Activated CD4-positive, CD25-positive, alpha-beta regulatory T cell (primary cell): ENCODE data around the gene MUSTN1.

Source experiments
- DNase-seq, 4 experiments: peaks; one replicate each; lab custom pipeline; 2025; lab: John Stamatoyannopoulos, UW

The MUSTN1 gene

DNA sequence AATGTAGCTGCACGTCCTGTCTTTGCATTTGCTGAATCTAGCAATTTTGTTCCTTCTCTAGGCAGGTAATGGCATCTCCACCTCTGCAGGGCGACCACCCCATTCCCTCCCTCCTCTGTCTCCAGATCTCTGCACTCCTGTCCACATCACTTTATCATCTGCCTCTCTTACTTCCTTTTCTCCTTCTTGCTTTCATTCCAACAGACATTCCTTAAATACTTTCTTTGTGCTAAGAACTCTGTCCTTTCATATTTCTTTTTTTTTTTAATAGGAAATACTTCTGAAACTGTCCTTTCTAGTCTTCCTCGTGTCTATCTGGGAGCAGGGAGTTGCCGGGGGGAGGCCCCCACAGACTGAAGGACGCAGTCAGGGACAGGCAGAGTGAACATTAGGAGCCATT lies 33.0 kb downstream of the MUSTN1 start:
- no peak for DNase-seq

GRCh38 chr3:52800079-52800478 lies 34.7 kb downstream of the MUSTN1 start:
- no peak for DNase-seq

DNA sequence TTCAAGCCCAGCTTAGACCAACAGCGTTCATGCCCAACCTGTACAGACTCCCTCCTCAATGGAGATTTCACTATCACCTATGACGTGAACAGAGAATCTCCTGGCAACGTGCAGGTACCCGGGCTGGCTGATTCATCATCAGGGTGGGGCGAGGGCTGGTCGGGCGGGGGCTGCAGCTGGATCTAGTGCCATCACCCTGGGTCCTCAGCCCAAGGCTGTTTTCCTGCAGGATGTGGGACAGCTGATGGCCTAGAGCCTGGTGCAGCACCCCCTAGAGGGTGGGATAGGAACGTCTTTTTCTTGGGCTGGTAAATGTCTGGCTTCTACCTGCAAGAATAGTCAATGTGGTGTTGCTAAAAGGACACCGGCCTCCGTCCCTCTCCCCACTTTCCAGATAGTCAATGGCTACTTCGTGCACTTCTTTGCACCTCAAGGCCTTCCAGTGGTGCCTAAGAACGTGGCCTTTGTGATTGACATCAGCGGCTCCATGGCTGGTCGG lies 35.8 kb downstream of the MUSTN1 start:
- DNase-seq: no peak

DNA sequence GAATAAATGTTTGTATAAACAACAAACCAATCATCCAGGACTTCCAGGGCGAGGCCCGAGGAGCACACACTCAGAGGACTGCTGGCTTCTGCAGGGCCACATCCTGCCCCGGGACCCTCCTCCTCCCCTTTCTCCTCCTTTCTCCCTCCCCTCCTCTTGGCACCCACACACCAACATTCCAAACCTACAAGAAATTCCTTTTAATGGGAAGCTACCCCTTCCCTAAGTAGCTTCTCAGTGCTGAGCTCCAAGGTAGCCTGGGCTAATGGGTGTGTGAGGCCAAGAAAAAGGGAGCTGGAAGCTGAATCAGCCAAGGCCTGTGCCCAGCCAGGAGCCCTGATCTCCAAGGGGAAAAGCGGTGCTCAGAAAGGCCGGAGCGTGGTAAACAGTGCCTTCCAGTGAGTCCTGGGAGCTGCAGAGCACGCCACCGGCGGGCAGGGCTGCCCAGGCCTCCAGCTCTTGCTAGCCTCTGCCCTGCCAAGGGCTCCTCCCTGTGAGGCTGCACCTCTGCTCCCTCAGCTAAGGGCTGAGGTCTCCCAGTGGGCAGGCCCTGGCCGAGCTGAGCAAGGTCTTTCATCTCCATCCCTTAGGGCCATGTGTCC lies 36.3 kb downstream of the MUSTN1 start:
- DNase-seq: no peak

GRCh38 chr3:52796411-52796810 lies 38.4 kb downstream of the MUSTN1 start:
- no peak for DNase-seq

DNA sequence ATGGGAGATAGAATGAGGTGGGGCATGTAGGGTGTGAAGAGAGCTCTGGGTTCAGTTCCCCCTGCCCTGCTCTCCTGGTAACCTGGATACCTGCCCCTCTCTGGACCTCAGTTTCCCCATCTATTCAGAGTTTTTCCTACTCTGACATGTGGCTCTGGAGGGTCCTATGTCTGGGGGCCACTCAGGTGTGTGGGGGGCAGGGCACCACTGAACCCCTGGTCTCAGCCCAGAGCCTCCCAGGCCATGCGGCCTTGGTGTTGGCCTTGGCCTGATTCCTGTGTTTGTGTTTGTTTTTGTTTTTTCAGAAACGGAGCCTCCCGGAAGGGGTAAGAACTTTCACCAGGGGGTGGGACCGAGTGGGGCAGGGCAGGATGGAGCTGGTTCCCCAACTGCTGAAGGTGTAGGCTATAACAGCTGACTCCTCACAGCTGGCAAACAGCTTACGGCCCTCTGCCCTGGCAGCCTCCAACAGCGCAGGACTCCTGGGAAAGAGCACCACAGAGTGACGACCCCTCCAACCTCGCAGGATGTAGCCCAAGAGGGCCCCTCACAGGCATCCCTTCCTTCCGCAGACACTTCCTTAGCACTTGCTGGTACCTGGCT lies 39.4 kb downstream of the MUSTN1 start:
- DNase-seq: no peak

DNA sequence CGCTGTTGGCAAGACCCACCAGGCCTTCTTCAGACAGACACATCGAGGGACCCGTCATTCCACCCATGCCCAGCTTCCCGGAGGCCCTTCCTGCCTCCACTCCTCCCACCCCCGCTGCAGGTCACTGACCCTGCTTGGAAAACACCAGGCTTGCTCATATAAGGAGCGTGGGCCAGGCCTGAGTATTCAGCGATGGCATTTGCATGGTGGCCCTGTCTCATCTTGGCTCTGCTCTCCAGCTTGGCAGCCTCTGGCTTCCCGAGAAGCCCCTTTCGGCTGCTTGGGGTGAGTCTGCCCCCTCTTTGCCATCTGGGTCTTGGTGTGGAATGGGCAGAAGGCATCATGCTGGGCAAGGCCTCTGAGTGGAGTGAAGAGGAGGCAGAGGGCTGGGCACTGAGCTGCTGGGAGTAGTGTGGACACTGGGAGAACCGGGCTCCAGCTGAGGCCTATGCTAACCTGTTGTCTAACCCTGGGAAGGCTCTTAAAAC lies 40.2 kb downstream of the MUSTN1 start, which contains the start of gene ITIH3:
TSS of gene ITIH3 (plus strand) at position 185 of the 488 bp plus-strand sequence. CDS start at position 193, 8 bp downstream.
- DNase-seq: no peak

DNA sequence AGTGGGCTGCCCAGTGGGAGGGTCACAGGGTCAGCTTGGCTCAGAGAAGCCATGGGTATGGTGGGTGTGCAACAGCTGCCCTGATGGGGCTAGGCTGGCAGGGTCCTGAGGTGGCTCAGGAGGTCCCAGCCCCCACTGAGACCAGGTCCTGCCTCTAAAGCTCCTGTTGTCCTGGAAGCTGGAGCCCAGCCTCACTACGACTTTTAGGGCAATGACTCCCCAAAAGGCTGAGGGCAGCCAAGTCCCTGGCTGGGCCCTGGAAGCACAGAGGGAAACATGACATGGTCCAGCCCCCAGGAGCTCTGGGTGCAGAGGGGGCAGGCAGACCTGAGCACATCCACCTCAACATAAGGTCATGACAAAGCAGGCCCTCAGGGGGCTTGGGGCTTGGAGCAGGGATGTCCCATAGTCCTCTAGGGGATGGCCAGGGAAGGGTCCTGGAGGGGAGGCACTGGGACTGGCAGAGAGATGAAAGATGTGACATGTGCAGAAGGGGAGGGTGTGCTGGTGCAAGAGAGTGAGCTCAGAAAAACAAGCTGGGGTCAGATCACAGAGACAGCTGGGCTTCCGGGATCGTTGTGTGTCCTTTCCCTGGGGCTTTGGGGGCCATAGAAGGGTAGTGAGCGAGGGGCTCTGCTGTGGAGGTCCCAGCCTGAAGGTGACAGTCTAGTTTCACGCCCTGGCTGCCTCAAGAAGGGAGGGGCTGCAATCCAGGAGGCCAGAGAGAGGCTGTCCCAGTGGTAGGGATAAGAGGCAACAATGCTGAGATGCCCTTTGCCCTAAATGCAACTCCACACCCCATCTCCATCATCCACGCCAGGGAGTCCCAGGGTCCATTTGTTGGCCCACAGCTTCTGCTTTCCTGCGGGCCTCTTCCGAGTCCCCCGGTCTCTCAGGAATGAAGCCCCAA lies 40.9 kb downstream of the MUSTN1 start:
- DNase-seq: no peak

DNA sequence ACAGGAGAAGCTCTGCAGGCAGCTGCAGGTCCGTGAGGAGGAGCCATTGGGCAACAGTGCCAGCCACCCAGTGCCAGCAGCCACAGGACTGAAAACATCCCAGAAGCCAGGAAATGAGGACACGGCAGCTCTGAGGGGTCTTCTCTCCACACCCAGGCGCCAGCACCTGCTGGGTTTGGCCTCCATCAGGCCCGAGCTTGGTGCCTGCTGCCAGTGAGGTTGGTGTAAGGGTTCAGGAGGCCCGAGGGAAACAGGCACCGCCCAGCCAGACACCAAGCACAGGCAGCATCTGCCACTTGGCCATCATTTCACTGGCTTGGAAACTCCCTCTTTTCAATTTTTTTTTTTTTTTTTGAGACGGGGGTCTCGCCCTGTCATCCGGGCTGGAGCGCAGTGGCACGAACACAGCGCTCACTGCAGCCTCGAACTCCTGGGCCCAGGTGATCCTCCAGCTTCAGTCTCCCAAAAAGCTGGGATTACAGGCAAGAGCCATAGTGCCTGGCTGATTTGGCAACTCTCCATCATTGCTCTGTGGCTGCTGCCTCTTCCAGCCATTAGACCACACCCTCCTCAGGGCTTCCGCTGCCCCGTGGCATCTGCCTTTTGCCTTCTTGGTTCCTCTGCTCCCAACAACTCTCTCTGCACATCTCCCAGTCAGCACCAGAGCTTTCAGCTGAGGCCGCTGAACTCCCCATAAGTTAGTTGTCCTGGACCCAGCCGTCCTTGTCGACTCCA lies 41.7 kb downstream of the MUSTN1 start:
- no peak for DNase-seq

DNA sequence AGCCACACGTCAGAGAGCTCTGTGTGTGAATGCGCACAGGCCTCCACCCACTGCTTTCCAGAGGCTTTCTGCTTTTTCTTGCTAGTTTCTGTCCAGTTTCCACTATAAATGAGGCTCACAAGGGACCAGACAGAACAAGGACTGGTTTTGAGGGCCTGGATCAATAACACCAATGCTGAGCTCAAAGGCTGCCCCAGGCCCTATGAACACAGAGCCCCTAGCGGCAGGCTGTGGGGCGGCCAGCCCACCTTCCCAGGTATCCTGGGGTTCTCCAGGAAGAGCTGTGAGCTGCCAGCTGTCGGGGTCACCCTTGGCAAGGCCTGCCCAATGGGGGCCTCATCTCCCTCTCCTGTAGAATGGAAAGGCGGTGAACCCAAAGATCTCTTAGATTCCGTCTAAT lies 42.4 kb downstream of the MUSTN1 start:
- DNase-seq: no peak

- no peak for DNase-seq
Observed at GRCh38 chr3:52791928-52792327, 42.9 kb downstream of the MUSTN1 start.

GRCh38 chr3:52791366-52791765 lies 43.5 kb downstream of the MUSTN1 start:
- no peak for DNase-seq

- no peak for DNase-seq
Observed at GRCh38 chr3:52790741-52791140, 44.1 kb downstream of the MUSTN1 start.

DNA sequence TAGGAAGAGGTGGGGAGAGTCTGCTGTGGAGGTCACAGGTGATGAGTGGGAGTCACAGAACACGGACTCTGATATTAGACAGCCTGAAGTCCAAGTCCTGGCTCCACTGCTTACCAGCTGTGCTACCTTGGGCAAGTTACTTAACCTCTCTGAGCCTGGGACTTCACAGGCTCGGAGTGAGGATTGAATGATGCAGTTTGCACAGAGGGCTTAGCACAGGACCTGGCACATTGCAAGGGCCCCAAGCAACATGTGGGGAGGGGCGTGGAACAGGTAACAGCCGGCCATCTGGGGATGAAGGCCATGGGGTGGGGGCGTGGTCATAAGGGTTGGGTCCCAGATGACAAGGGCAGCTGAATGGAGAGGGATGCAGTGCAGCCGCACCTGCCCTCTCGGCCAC lies 44.5 kb downstream of the MUSTN1 start:
- DNase-seq: no peak

- no peak for DNase-seq
Observed at GRCh38 chr3:52789746-52790040, 45.1 kb downstream of the MUSTN1 start.

DNA sequence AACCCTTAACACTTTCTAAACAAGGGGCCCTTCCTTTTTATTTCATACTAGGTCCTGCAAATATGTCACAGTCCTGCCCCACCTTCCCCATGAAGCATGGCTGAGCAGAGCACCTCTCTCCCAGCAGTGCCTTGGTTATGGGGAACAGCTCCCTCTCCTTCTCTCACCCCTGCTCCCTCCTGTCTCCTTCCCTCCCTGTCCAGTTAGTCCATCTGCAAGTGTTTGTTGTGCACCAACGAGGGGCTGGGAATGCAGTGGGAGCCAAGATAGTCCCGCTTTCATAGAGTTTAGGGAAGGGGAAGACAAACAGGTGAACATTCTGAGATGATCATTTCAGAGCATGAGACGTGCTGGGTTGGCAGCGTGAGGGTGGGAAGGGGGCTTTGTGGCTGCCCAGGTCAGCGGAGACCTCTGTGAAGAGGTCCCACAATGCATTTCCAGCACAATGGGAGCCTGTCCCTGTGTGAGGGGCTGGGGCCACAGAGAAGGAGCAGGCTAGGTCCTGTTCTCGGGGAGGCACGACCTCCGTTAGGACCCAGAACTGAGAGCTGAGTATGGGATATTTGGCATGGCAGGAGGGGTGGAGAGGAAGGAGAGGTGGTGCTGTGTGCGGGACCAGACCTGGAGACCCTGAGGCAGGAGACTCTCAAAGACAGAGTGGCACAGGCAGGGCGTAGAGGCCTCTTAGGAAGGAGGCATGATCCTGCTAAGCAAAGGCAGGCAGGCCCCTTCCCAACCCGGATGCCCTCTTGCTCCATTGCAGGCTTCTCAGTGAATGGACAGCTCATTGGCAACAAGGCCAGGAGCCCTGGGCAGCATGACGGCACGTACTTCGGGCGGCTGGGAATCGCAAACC lies 45.7 kb downstream of the MUSTN1 start:
- no peak for DNase-seq

- DNase-seq: no peak
Observed at GRCh38 chr3:52787672-52788625, 46.9 kb downstream of the MUSTN1 start.

DNA sequence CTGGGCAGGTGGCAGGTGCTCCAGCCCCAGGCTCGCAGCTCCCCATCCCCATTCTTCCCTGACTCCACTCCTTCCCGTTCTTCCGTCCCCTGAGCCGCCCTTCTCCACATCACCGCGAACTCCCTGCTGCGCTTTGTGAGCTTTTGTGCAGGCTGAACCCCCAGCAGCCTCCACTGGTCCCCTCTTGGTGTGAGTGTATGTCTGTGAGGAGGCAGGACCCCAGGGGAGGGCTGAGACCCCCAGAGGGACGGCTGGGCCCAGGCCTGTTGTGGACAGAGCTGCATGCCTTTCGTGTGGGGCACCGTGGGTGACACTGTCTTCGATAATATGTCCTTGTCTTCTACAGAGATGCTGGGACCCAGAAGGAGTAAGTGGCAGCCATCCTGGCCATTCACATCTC lies 47.6 kb downstream of the MUSTN1 start:
- DNase-seq: no peak

GRCh38 chr3:52786330-52787215 lies 48.2 kb downstream of the MUSTN1 start:
- DNase-seq: no peak
